Measurements from ENCODE around the gene PIGH. TPM values are rescaled to one million over a fixed set of nuclear protein-coding genes. Genes with fewer than 3 reads are reported as not detected.
"Not testable (repeated sequence)": the region's sequence is repeated elsewhere in the genome, so short reads cannot be mapped to it uniquely, and the experiment has no call there.

The PIGH gene
- total RNA-seq, 1 donor from 2014 or later = 20.9 TPM

DNA sequence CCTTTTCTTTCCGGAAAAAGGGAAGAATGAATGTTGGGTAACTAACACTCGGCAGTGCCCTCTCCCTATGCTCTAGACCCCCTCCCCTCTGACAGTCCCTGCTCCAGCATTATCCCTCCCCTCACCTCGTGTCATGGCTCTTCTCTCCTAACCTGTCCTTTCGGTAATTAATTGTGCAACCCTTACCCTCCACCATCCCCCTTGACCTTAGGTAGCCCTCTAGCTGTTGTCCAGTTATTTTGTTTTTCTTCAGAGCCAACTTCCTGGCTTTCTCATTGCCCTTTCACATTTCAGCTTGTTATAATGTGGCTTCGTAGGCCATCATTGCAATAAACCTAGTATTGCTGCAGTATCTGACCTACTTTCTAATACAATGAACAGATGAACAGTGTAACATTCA is 30.9 kb upstream of the PIGH start:
- DNase-seq (ENCODE audit: low spot score in 2 of 2) = no peak
- TF ChIP-seq, protein P1, sequence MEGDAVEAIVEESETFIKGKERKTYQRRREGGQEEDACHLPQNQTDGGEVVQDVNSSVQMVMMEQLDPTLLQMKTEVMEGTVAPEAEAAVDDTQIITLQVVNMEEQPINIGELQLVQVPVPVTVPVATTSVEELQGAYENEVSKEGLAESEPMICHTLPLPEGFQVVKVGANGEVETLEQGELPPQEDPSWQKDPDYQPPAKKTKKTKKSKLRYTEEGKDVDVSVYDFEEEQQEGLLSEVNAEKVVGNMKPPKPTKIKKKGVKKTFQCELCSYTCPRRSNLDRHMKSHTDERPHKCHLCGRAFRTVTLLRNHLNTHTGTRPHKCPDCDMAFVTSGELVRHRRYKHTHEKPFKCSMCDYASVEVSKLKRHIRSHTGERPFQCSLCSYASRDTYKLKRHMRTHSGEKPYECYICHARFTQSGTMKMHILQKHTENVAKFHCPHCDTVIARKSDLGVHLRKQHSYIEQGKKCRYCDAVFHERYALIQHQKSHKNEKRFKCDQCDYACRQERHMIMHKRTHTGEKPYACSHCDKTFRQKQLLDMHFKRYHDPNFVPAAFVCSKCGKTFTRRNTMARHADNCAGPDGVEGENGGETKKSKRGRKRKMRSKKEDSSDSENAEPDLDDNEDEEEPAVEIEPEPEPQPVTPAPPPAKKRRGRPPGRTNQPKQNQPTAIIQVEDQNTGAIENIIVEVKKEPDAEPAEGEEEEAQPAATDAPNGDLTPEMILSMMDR (IDR thresholded peaks at IDR 0.05) = no peak
- H3K36me3 ChIP-seq = no peaks in the 10 kb centered on the region
- H3K27me3 ChIP-seq = no peaks in the 10 kb centered on the region
- intact Hi-C loops (cut with DNase I) = no loop called here
- H3K9me3 ChIP-seq = no peaks in the 10 kb centered on the region
- H3K4me1 ChIP-seq = no peaks in the 10 kb centered on the region
- no peak overlapping the region for H3K27ac ChIP-seq
- H3K4me3 ChIP-seq = no peak overlapping the region

DNA sequence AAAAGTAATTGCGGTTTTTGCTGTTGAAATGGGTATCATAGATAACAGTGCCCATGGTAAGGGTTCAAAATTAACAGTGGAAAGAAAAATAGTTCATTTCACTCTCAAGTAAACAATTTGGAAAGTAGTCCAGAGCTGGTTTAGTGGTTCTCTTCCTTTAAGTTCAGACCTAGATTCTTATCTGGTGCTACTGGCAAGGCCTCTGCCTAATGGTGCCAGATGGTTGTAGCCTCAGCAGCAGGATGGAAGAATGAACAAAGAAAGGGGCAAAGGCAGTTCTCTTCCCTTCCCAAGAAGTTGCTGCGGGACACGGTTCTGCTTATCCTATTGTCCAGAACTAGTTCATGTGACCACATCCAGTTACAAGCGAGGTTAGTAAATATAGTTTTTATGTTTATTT is 30.1 kb upstream of the PIGH start:
- H3K27me3 ChIP-seq = no peaks in the 10 kb centered on the region
- no peak overlapping the region for H3K4me3 ChIP-seq
- TF ChIP-seq, protein P1 (IDR thresholded peaks at IDR 0.05) = no peak
- H3K36me3 ChIP-seq = no peaks in the 10 kb centered on the region
- intact Hi-C loops (cut with DNase I) = no loop called here
- no peak for DNase-seq (ENCODE audit: low spot score in 2 of 2)
- no peaks in the 10 kb centered on the region for H3K4me1 ChIP-seq
- H3K9me3 ChIP-seq = no peaks in the 10 kb centered on the region
- no peak overlapping the region for H3K27ac ChIP-seq

DNA sequence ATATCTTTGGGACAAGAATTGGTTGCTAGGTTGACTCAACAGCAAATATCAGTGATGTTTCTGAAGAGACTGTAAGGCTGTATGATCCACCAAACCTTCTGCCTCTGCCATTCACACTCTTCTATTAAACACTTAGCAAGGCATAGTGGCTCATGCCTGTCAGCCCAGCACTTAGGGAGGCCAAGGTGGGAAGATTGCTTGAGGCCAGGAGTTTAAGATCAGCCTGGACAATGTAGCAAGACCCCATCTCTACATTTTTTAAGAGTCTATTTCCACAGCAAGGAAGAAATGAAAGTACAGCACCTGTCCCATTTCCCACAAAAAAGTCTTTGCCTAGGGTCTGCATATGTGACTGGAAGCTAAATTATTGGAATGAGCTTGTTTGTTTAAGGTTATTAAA is 27.5 kb upstream of the PIGH start:
- no peak overlapping the region for H3K27ac ChIP-seq
- H3K9me3 ChIP-seq = no peaks in the 10 kb centered on the region
- DNase-seq (ENCODE audit: low spot score in 2 of 2) = no peak
- TF ChIP-seq, protein P1 (IDR thresholded peaks at IDR 0.05) = no peak
- H3K36me3 ChIP-seq = no peaks in the 10 kb centered on the region
- H3K4me1 ChIP-seq = peaks cover 2 to 9% of the 10 kb centered on the region in 2 donors
- intact Hi-C loops (cut with DNase I) = loop anchor here (10.0 kb wide), 1 partner anchor 1987 kb away; the partner anchor contains the start of gene SUSD6
- no peak overlapping the region for H3K4me3 ChIP-seq
- no peaks in the 10 kb centered on the region for H3K27me3 ChIP-seq

DNA sequence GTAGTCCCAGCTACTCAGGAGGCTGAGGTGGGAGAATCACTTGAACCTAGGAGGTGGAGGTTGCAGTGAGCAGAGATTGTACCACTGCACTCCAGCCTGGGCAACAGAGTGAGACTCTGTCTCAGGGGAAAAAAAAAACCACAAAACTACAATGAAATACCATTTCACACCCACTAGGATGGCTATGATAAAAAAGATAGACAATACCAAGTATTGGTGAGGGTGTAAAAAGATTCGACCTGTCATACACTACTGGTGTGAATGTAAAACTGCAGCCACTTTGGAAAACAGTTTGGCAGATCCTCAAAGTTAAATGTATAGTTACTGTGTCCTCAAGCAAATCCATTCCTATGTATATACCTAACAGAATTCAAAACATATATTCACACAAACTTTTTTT is 26.1 kb upstream of the PIGH start:
- H3K4me3 ChIP-seq; H3K27ac ChIP-seq; H3K9me3 ChIP-seq; H3K36me3 ChIP-seq; H3K27me3 ChIP-seq; DNase-seq (ENCODE audit: low spot score in 2 of 2): not testable (repeated sequence)
- intact Hi-C loops (cut with DNase I) = loop anchor here (10.0 kb wide), 1 partner anchor 1989 kb away; the partner anchor contains the start of gene SUSD6
- H3K4me1 ChIP-seq = peaks cover 4 to 14% of the 10 kb centered on the region in 2 donors

DNA sequence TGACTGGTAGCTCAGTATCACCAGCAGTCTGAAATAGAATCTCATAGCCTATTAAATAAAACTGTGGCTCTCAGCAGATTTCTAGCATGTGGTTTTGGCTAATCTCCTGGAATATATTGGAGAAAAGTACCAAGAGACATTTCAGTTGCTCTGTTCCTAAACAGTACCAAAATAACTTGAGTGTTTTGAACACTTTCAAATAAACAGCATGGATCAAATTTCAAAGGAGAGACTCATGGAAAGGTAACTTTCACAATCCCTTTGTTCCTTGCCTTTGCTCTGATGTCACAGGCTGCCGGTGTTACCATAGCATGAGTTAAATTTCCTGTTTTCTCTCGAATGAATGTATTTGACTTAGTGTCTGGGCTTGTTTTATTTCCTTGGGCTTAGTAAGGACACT is 23.0 kb upstream of the PIGH start:
- Histone ChIP-seq H3K27ac (peak overlapping the region; percentile 78 to 79), H3K4me1 (peaks cover 4 to 22% of the 10 kb centered on the region in 2 donors), H3K9me3 (no peaks in the 10 kb centered on the region), H3K27me3 (no peaks in the 10 kb centered on the region), H3K36me3 (no peaks in the 10 kb centered on the region), H3K4me3 (peak overlapping the region in 1 of 2 donors; percentile 33)
- intact Hi-C loops (cut with DNase I) = loop anchor here (10.0 kb wide), 1 partner anchor 1992 kb away; the partner anchor contains the start of gene SUSD6
- peak in 1 of 2 donors; percentile 66 for DNase-seq (ENCODE audit: low spot score in 2 of 2)
- TF ChIP-seq, protein P1 (IDR thresholded peaks at IDR 0.05) = no peak

DNA sequence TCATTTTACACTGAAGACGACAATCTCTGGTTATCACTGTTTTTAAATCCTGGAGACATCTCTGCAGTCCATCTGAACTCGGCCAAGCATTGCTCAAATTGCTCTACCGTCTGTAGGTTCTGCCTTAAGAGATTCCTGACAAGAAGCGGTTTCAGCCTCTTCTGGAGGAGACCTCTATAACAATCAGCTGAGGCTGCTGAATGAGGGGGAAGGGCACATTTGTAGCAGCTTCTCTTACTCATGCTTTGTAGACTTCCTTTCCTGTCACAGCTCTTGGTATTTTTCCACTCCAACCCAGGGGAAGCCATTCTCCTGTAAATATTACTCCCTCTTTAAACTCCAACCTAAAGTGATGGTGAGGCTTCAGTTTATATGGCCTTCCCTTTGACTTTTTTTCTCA is 22.6 kb upstream of the PIGH start:
- Histone ChIP-seq H3K36me3 (no peaks in the 10 kb centered on the region), H3K4me1 (peaks cover 4 to 22% of the 10 kb centered on the region in 2 donors), H3K9me3 (no peaks in the 10 kb centered on the region), H3K4me3 (peak overlapping the region in 1 of 2 donors; percentile 33), H3K27ac (peak overlapping the region; percentile 78 to 79), H3K27me3 (no peaks in the 10 kb centered on the region)
- TF ChIP-seq, protein P1 (IDR thresholded peaks at IDR 0.05) = no peak
- DNase-seq (ENCODE audit: low spot score in 2 of 2) = peak in 1 of 2 donors; percentile 84
- intact Hi-C loops (cut with DNase I) = loop anchor here (10.0 kb wide), 1 partner anchor 1992 kb away; the partner anchor contains the start of gene SUSD6

Measured in ascending aorta (tissue), 2 donors.